HG03439 (cell line): ENCODE data around the gene ERCC3.
A peak's percentile ranks its signal among the peaks of the same experiment; 100 is the strongest.
"Not testable (repeated sequence)": the region's sequence is repeated elsewhere in the genome, so short reads cannot be mapped to it uniquely, and the experiment has no call there.

Experiments
- ATAC-seq: cut with Tn5 transposase; IDR thresholded peaks from one replicate; pipeline ENCODE4 v1.9.1; 2021; ENCODE audit warnings: mild to moderate bottlenecking, moderate library complexity; ENCODE audit not compliant: unreplicated experiment

Gene ERCC3

GRCh38 chr2:127227264-127227660 is 66.7 kb downstream of the ERCC3 start:
- not testable (repeated sequence) for ATAC-seq

- ATAC-seq: peak; percentile 88
Measured at GRCh38 chr2:127226520-127227263, 67.3 kb downstream of the ERCC3 start.

- no peak for ATAC-seq
Measured at GRCh38 chr2:127226132-127226519, 67.8 kb downstream of the ERCC3 start.

- ATAC-seq: no peak
Measured at GRCh38 chr2:127225186-127225960, 68.6 kb downstream of the ERCC3 start.

- not testable (repeated sequence) for ATAC-seq
Measured at GRCh38 chr2:127224135-127224534, 69.8 kb downstream of the ERCC3 start.

GRCh38 chr2:127220768-127221527 is 73.0 kb downstream of the ERCC3 start:
- ATAC-seq: no peak

GRCh38 chr2:127220102-127220767 is 73.7 kb downstream of the ERCC3 start, which contains the start of gene CYP27C1:
Gene CYP27C1, minus strand, starts transcription at chr2:127220299. Its CDS starts 29 bp downstream, at chr2:127220270.
- ATAC-seq: no peak

- no peak for ATAC-seq
Measured at GRCh38 chr2:127219171-127220070, 74.5 kb downstream of the ERCC3 start.

GRCh38 chr2:127218812-127219170 is 75.2 kb downstream of the ERCC3 start:
- no peak for ATAC-seq

- ATAC-seq: no peak
Measured at GRCh38 chr2:127217470-127218325, 76.2 kb downstream of the ERCC3 start.

- ATAC-seq: no peak
Measured at GRCh38 chr2:127216593-127216992, 77.4 kb downstream of the ERCC3 start.

- ATAC-seq: no peak
Measured at GRCh38 chr2:127216095-127216494, 77.8 kb downstream of the ERCC3 start.

GRCh38 chr2:127214201-127214600 is 79.7 kb downstream of the ERCC3 start:
- not testable (repeated sequence) for ATAC-seq

- no peak for ATAC-seq
Measured at GRCh38 chr2:127208313-127208712, 85.6 kb downstream of the ERCC3 start.
